IMR-90 (cell line): ENCODE results near the gene ZBTB48.

Experiments used
- POLR2A ChIP-seq: IDR thresholded peaks from 2 replicates; pipeline ENCODE4 v1.6.1; 2012; ENCODE audit warnings: mild to moderate bottlenecking, low read depth, low read length
- RFX5 ChIP-seq: IDR thresholded peaks from 2 replicates; pipeline ENCODE4 v1.8.0; 2012; ENCODE audit warnings: low read depth, mild to moderate bottlenecking, low read length, moderate library complexity
- TF ChIP-seq, protein P1 (sequence below): conservative IDR thresholded peaks from 2 replicates; pipeline ENCODE4 v1.5.1; 2012; ENCODE audit warnings: mild to moderate bottlenecking, low read depth, low read length, improper control_type of control experiment

DNA sequence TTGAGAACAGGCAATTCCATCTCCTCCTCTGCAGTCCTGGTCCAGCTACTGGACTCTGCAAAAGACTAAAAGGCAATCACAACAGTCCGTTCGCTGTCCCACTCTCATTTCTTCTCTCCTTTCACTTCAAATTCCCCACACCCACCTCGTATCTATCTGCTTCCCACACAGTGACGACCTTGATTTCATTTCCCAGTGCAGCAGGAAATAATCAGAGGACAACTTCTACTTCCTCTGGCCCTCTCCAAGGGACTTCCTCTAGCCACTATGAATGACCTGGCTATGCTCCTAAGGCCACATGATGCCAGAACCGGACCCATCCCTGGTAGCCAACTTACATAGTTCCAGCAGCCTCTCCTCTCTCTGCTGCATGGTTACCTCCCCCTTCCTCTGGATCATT, 33.5 kb upstream of the ZBTB48 start:
- TF ChIP-seq, protein P1, sequence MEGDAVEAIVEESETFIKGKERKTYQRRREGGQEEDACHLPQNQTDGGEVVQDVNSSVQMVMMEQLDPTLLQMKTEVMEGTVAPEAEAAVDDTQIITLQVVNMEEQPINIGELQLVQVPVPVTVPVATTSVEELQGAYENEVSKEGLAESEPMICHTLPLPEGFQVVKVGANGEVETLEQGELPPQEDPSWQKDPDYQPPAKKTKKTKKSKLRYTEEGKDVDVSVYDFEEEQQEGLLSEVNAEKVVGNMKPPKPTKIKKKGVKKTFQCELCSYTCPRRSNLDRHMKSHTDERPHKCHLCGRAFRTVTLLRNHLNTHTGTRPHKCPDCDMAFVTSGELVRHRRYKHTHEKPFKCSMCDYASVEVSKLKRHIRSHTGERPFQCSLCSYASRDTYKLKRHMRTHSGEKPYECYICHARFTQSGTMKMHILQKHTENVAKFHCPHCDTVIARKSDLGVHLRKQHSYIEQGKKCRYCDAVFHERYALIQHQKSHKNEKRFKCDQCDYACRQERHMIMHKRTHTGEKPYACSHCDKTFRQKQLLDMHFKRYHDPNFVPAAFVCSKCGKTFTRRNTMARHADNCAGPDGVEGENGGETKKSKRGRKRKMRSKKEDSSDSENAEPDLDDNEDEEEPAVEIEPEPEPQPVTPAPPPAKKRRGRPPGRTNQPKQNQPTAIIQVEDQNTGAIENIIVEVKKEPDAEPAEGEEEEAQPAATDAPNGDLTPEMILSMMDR: no peak
- TF ChIP-seq POLR2A (no peak), RFX5 (no peak)
